Activated CD8-positive, alpha-beta T cell treated with anti-CD3 and anti-CD28 coated beads, Interleukin-2, amount 10 ng/mL, durations not matched to agents 7 days and 5 days (primary cell): ENCODE measurements around the gene ARL5C. TPM values are rescaled to one million over a fixed set of nuclear protein-coding genes. Genes with fewer than 3 reads are reported as not detected.

ENCODE experiments used
- ATAC-seq: fragments of 150-1000 bp; cut with Tn5 transposase; one replicate; pipeline ENCODE4 v1.10.0; 2021; ENCODE audit warnings: moderate library complexity
- CTCF ChIA-PET: fragments of 350-600 bp; sonication (Branson Sonifier 250); formaldehyde crosslinking; loops from one replicate; lab custom pipeline; 2021; ENCODE audit warnings: antibody characterized with exemption; lab: Charles Lee
- POLR2A ChIA-PET: fragments of 350-600 bp; sonication (Branson Sonifier 250); formaldehyde crosslinking; loops from one replicate; lab custom pipeline; 2021; ENCODE audit warnings: antibody characterized with exemption; lab: Charles Lee
- DNase-seq: peaks from one replicate; pipeline ENCODE4 v3.0.0-alpha.2; 2020
- H3K27ac Mint-ChIP-seq: one replicate; pipeline ENCODE4 v1.8.0; 2021; ENCODE audit warnings: mild to moderate bottlenecking, mixed read lengths
- H3K27me3 Mint-ChIP-seq: one replicate; pipeline ENCODE4 v1.8.0; 2021; ENCODE audit warnings: low read depth, mixed read lengths
- H3K36me3 Mint-ChIP-seq: one replicate; pipeline ENCODE4 v1.8.0; 2021; ENCODE audit warnings: low read depth, mixed read lengths
- H3K4me1 Mint-ChIP-seq: one replicate; pipeline ENCODE4 v1.8.0; 2021; ENCODE audit warnings: low read depth, mixed read lengths
- H3K4me3 Mint-ChIP-seq: one replicate; pipeline ENCODE4 v1.8.0; 2021; ENCODE audit warnings: mild to moderate bottlenecking, mixed read lengths
- H3K9me3 Mint-ChIP-seq: one replicate; pipeline ENCODE4 v1.8.0; 2022; ENCODE audit warnings: mixed read lengths; ENCODE audit not compliant: insufficient read depth
- total RNA-seq, 2 experiments: library from RNA; stranded (reverse); gene quantifications; one replicate each; pipeline ENCODE4 v1.2.3, GENCODE V29; 2021

The ARL5C gene
- total RNA-seq, 2 experiments from 2014 or later, result not detected

DNA sequence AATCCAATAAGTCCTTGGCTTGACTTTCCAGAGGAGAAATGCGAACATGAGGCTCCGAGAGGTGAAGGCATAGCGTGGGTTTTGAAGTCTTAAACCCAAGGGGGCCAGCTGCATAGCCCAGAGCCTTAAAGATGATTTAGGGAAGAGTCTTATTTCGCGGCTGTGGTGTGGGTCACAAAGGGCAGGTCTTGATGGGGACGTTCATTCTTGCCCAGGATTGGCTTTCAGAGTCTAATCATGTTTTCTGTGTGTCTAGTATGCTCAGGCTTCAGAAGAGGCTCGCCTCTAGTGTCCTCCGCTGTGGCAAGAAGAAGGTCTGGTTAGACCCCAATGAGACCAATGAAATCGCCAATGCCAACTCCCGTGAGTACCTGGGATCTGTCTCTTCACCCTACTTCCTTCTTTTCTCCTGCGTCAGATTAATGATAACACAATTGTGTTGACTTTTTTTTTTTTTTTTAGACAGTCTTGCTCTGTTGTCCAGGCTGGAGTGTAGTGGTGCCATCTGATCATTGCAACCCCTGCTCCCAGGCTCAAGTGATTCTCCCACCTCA lies 35.1 kb upstream of the ARL5C start:
- H3K36me3 Mint-ChIP-seq, result peaks cover 47% of the 10 kb centered on the region
- CTCF ChIA-PET, result interaction anchor here (1.0 to 4.0 kb wide), 6 partner anchors 31 to 47 kb away, joined by 3 to 31 read pairs (median 5); no protein-coding TSS in a partner anchor
- DNase-seq (no peak), ATAC-seq (no peak)
- H3K4me3 Mint-ChIP-seq, result peak overlapping the region; percentile 99
- H3K9me3 Mint-ChIP-seq, result no peaks in the 10 kb centered on the region
- peaks cover 51% of the 10 kb centered on the region for H3K4me1 Mint-ChIP-seq
- H3K27ac Mint-ChIP-seq, result peak overlapping the region; percentile 97
- no peaks in the 10 kb centered on the region for H3K27me3 Mint-ChIP-seq
- POLR2A ChIA-PET, result interaction anchor here (1.1 kb wide), 1 partner anchor 9 kb away, joined by 3 read pairs; no protein-coding TSS in a partner anchor

DNA sequence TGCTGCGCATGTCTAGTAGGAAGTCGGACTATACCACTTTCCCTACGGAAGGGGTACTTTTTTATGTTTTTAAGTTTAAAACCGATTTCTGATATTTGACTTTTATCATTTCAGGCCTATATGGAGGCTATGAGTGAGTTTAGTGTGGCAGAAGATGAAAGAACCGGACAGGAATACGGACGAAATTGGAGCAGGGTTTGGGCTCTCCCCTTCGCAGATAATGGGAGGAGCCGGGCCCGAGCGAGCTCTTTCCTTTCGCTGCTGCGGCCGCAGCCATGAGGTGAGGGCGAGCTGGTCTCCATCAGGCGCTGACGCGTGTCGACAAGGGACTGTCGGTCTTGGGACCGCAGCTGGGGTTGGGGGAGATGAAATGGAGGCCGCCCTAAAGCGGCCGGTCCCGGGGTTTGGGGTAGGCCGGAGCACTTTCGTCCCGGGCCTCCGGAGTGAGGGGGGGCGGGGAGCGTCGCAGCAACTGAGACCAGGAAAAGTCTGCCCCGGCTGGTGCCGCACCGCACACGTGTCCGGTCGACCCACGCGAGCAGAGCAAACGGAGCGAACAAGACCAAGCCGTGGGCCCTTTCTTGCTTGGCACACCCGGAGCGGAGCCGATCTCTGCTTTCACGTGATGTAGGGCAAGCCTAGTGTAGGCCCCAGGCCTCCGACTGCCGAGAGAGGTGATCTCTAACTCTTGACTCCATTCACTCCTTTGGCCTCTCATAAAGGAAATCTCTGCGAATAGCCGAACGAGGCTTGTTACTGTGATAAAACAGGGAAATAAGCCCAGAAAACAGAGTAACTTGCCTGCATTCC lies 34.3 kb upstream of the ARL5C start, which contains the start of gene RPL19:
Gene RPL19, plus strand, starts transcription at position 214 of the 810 bp plus-strand sequence. Its CDS starts 62 bp downstream, at position 276.
- H3K4me3 Mint-ChIP-seq, result peak within 1 kb of the TSS; percentile 99

DNA sequence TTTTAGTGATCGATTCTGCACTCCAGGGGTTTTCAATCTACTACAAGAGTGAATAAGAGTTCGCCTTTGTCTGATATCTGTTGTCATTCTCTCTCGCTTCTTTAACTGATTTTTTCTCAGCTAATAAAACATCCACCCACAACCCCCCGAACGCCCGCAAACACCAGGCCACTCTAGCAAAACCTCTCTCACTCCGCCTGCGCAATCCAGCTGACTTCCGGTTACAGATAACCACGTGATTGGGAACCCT lies 33.8 kb upstream of the ARL5C start:
- peak overlapping the region; percentile 97 for H3K27ac Mint-ChIP-seq
- peaks cover 63% of the 10 kb centered on the region for H3K4me1 Mint-ChIP-seq
- peak overlapping the region; percentile 99 for H3K4me3 Mint-ChIP-seq
- peak; percentile 94 for DNase-seq
- H3K36me3 Mint-ChIP-seq, result peaks cover 43% of the 10 kb centered on the region
- ChIA-PET CTCF (interaction anchor here (1.1 to 6.9 kb wide), 14 partner anchors 9 to 435 kb away, joined by 3 to 50 read pairs (median 9); no protein-coding TSS in a partner anchor), POLR2A (interaction anchor here (0.6 to 1.9 kb wide), 21 partner anchors 9 to 471 kb away, joined by 3 to 13 read pairs (median 4); partner anchors contain the start of genes CDK12, LASP1NB and RPL23)
- no peaks in the 10 kb centered on the region for H3K9me3 Mint-ChIP-seq
- H3K27me3 Mint-ChIP-seq, result no peaks in the 10 kb centered on the region
- peak; percentile 57 for ATAC-seq

More for the DNA sequence above, 34.3 kb upstream of the ARL5C start, which contains the start of gene RPL19:
- CTCF ChIA-PET, result interaction anchor here (1.1 to 6.9 kb wide), 14 partner anchors 9 to 434 kb away, joined by 3 to 50 read pairs (median 9); no protein-coding TSS in a partner anchor
- Mint-ChIP-seq H3K36me3 (peaks cover 47% of the 10 kb centered on the region), H3K9me3 (no peaks in the 10 kb centered on the region), H3K4me1 (peaks cover 58% of the 10 kb centered on the region), H3K27ac (peak within 1 kb of the TSS; percentile 97), H3K27me3 (no peaks in the 10 kb centered on the region)
- ATAC-seq (peak; percentile 73), DNase-seq (peak; percentile 86)
- POLR2A ChIA-PET, result interaction anchor here (0.6 to 1.9 kb wide), 21 partner anchors 8 to 472 kb away, joined by 3 to 13 read pairs (median 4); partner anchors contain the start of genes CDK12, LASP1NB and RPL23

DNA sequence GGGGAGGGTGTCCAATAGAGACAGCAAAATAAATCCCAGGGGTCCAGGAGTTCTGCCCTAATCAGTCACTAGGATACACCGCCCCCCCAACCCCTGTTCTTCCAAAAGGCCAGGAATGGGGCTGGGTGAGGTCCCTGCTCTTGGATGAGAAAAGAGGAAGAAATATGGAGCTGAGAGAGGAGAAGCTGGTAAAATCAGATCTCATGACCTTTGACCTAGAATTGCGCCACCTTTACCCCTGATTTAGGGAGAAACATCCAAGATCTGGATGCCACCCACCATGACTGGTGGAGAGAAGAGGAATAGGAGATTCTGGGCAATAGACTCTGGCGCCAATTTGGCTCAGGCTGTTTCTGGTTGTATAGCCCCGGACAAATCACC lies 32.2 kb upstream of the ARL5C start:
- DNase-seq, result no peak
- Mint-ChIP-seq H3K4me1 (peaks cover 68% of the 10 kb centered on the region), H3K27ac (peak overlapping the region; percentile 97), H3K36me3 (peaks cover 32% of the 10 kb centered on the region), H3K4me3 (peak overlapping the region; percentile 99), H3K9me3 (no peaks in the 10 kb centered on the region), H3K27me3 (no peaks in the 10 kb centered on the region)
- CTCF ChIA-PET, result interaction anchor here (1.1 to 6.9 kb wide), 4 partner anchors 23 to 46 kb away, joined by 3 to 50 read pairs (median 19); no protein-coding TSS in a partner anchor
- POLR2A ChIA-PET, result no interaction called here
- no peak for ATAC-seq

DNA sequence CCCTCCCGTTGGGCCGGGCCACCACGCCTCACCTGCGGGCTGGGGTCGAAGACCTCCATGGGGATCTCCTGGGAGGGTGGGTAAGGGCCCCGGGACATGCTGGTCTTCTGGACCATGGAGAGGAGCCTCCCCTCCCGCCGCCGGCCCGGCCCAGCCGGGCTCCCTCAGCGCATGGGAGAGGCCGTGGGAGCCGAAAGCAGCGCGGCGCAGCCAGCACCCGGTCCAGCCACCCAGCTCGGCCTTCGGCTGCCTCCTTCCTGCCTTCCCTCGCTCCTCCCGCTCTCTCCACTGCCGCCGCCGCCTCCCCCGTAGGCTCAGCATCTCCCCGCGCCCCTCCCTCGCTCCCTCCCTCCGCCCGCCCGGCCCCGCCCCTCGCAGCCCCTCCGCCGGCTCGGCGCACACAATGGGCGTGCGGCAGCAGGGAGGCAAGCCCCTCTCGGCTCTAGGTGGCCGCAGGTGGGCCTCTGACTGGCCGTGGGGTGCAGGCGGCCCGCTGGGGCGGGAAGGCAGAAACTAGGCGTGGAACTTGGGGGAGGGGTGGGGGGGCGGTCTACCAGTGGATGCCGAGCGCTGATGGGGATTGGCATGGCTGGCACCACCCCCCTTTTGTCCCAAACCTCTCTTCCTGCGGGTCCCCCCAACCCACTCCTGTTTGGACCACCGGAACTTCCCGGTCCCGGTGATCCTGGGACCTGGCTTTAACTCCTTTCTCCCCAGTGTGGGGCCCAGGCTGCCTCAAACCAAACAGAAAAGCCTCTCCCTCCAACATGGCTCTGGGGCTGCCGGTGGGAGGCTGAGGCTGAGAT lies 31.6 kb upstream of the ARL5C start, which contains the start of gene CACNB1:
Gene CACNB1, minus strand, starts transcription at position 290 of the 806 bp plus-strand sequence. Its CDS starts 174 bp downstream, at position 116.
- CTCF ChIA-PET, result interaction anchor here (0.6 to 6.9 kb wide), 4 partner anchors 23 to 556 kb away, joined by 3 to 50 read pairs (median 19); no protein-coding TSS in a partner anchor
- Mint-ChIP-seq H3K4me1 (peaks cover 67% of the 10 kb centered on the region), H3K27me3 (no peaks in the 10 kb centered on the region), H3K4me3 (peak within 1 kb of the TSS; percentile 99), H3K27ac (peak within 1 kb of the TSS; percentile 97), H3K36me3 (peaks cover 33% of the 10 kb centered on the region), H3K9me3 (no peaks in the 10 kb centered on the region)
- POLR2A ChIA-PET, result no interaction called here
- DNase-seq (peak; percentile 79), ATAC-seq (peak; percentile 67)

DNA sequence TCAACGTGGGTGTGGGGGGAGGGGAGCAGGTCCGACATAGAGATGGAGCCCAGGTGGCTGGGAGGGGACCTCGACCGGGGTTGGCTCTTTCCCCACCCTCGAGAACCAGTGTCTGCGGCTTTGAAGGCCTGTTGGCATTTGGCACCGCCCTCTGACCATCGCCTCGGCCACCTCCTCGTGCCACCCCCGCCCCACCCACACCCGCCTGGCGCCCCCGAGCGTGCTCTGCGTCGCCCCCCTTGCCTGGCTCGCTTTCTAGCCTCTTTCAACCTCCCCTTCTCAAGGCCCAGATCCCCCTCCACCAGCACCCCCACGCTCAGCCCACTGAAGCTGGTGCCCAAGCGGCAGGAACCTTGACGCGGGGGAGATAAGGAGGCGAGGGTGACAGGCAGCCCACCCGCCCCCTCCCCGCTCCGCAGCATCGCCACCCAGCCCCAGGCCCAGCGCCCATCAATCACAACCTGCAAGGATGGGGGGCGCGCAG lies 30.9 kb upstream of the ARL5C start:
- ChIA-PET CTCF (interaction anchor here (0.6 to 6.9 kb wide), 4 partner anchors 10 to 557 kb away, joined by 3 to 50 read pairs (median 15); no protein-coding TSS in a partner anchor), POLR2A (no interaction called here)
- H3K27ac Mint-ChIP-seq, result peak overlapping the region; percentile 71
- no peak for DNase-seq
- peak overlapping the region; percentile 99 for H3K4me3 Mint-ChIP-seq
- peaks cover 60% of the 10 kb centered on the region for H3K4me1 Mint-ChIP-seq
- H3K36me3 Mint-ChIP-seq, result peaks cover 31% of the 10 kb centered on the region
- ATAC-seq, result no peak
- H3K27me3 Mint-ChIP-seq, result no peaks in the 10 kb centered on the region
- no peaks in the 10 kb centered on the region for H3K9me3 Mint-ChIP-seq

DNA sequence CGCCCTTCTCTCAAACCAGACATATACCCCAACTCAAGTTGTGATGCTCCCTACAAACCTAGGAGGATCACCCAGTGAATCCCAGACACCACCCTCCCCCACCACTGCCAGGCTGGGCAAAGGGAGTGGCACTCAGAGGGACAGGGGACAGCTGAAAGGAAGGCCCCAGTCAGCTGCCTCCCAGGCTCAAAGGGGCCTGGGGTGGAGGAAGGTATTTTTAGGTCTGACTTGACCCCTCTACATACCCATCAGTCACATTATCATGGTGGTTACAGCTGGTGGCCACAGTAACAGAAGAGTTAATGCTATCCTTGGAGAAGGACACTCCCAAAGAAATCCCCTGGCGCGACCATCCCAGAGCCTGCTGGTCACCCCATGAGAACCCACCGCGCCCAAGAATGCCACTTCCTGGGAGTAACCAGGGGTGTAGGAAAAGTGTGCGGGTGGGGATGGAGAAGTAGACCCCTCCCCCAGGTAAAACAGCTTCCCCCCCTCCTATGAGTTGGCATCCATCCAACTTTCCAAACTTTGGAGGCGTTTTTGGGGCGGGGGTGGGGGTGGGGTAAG lies 30.4 kb upstream of the ARL5C start:
- Mint-ChIP-seq H3K27me3 (no peaks in the 10 kb centered on the region), H3K27ac (peak overlapping the region; percentile 83), H3K36me3 (peaks cover 30% of the 10 kb centered on the region), H3K4me1 (peaks cover 56% of the 10 kb centered on the region), H3K9me3 (no peaks in the 10 kb centered on the region), H3K4me3 (peak overlapping the region; percentile 79)
- ATAC-seq, result no peak
- ChIA-PET POLR2A (no interaction called here), CTCF (interaction anchor here (0.9 to 6.9 kb wide), 5 partner anchors 10 to 461 kb away, joined by 3 to 50 read pairs (median 9); no protein-coding TSS in a partner anchor)
- DNase-seq, result no peak

DNA sequence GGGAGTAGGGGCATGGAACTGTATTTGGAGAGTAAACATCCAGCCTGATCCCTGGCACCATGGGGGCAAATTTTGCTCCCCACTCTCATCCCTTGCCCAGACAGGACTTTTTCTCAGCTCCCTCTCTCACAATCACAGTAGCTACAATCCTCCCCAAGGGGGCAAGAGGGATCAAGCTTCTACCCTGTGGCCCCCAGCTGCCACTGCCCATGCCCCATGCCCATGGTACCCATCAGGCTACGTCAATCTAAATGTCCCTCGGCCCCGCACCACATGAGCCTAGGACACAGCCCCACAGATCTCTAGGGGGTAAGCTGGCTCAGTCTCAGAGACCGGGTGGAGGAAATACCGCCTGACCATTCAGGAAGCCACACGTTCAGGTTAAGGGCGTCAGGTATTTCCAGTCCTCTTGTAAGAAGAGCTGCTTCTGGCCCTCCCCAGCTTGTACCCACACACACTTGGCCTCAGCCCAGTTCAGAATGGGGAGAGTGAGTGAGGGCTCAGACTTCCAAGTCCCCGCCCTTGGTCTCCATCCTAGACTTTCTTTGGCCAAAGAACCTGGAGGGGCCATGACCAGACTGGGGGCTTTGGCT lies 29.7 kb upstream of the ARL5C start:
- ChIA-PET CTCF (interaction anchor here (0.9 to 6.9 kb wide), 6 partner anchors 11 to 460 kb away, joined by 3 to 50 read pairs (median 6); no protein-coding TSS in a partner anchor), POLR2A (interaction anchor here (1.4 kb wide), 1 partner anchor 8 kb away, joined by 3 read pairs; no protein-coding TSS in a partner anchor)
- Mint-ChIP-seq H3K27ac (peak overlapping the region; percentile 83), H3K4me1 (peaks cover 51% of the 10 kb centered on the region), H3K4me3 (peak overlapping the region; percentile 79), H3K9me3 (no peaks in the 10 kb centered on the region), H3K36me3 (peaks cover 26% of the 10 kb centered on the region), H3K27me3 (no peaks in the 10 kb centered on the region)
- DNase-seq (peak; percentile 49), ATAC-seq (no peak)

DNA sequence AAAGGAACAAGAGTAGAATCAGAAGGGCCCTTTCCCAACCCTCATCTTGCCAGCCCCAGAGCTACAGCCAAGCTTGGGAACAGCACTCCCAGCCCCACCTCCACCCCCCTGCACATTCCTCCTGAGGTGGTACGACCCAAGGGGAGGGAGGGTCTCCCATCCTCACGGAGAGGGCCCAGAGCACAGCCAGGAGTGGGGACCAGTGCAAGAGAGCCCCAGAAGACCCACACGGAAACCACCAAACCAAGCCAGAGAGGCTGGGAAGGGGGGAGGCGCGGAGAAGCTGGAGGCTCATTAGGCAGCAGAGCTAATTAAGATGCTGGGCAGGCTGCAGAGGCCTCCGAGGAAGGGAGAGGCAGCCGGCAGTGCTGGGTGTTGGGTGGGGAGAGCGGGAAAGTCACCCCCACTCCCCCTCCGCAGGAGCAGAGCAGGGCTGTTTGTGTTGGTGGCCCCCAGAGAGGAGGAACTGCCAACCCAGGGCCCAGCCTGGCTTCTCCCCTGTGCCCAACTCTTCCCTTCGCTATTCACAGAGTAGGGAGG lies 29.1 kb upstream of the ARL5C start:
- ChIA-PET POLR2A (interaction anchor here (1.4 kb wide), 1 partner anchor 9 kb away, joined by 3 read pairs; no protein-coding TSS in a partner anchor), CTCF (interaction anchor here (0.6 to 6.9 kb wide), 9 partner anchors 9 to 460 kb away, joined by 3 to 50 read pairs (median 4); no protein-coding TSS in a partner anchor)
- no peak for DNase-seq
- Mint-ChIP-seq H3K9me3 (no peaks in the 10 kb centered on the region), H3K27me3 (no peaks in the 10 kb centered on the region), H3K4me3 (peak overlapping the region; percentile 79), H3K36me3 (peaks cover 21% of the 10 kb centered on the region), H3K27ac (peak overlapping the region; percentile 83), H3K4me1 (peaks cover 51% of the 10 kb centered on the region)
- ATAC-seq, result no peak
